ENCODE results near the gene BAIAP2. TPM values are rescaled to one million over a fixed set of nuclear protein-coding genes. Genes with fewer than 3 reads are reported as not detected.

The BAIAP2 gene
- total RNA-seq, 1 donor from 2014 or later = 51.4 TPM

DNA sequence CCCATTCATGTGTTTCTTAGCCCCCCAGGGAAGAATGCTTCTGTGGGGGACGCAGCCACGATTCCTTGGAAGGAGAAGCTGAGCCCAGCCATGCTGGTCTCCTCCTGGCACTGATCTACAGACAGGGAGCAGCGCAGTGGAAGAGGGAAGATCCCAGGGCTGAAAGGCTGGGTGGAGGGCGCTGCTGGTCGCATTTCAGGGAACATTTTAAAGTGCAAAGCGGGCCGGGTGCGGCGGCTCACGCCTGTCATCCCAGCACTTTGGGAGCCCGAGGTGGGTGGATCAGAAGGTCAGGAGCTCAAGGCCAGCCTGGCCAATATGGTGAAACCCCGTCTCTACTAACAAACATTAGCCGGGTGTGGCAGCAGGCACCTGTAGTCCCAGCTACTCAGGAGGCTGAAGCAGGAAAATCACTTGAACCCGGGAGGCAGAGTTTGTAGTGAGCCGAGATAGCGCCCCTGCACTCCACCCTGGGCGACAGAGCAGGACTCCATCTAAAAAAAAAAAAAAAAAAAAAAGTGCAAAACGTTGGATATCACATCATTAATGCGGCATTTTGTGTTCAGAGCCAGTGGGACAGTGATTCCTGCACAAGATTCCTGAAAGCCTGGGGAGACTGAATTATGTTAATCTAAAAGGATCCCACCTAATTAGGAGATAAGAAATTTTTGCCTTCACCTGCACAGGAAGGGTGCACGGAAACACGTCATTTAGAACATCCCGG, 43.9 kb upstream of the BAIAP2 start:
- H3K27ac ChIP-seq (ENCODE audit: low read depth, low read length) = no peak overlapping the region
- Mint-ChIP-seq H3K4me3 (ENCODE audit: unreplicated experiment) (peak overlapping the region; percentile 79), H3K27me3 (ENCODE audit: low read depth, unreplicated experiment) (no peaks in the 10 kb centered on the region), H3K9me3 (ENCODE audit: unreplicated experiment) (no peaks in the 10 kb centered on the region), H3K27ac (ENCODE audit: unreplicated experiment) (no peak overlapping the region), H3K4me1 (ENCODE audit: low read depth, unreplicated experiment) (peaks cover 3% of the 10 kb centered on the region), H3K36me3 (ENCODE audit: low read depth, unreplicated experiment) (peaks cover 6% of the 10 kb centered on the region)
- TF ChIP-seq, protein P1, sequence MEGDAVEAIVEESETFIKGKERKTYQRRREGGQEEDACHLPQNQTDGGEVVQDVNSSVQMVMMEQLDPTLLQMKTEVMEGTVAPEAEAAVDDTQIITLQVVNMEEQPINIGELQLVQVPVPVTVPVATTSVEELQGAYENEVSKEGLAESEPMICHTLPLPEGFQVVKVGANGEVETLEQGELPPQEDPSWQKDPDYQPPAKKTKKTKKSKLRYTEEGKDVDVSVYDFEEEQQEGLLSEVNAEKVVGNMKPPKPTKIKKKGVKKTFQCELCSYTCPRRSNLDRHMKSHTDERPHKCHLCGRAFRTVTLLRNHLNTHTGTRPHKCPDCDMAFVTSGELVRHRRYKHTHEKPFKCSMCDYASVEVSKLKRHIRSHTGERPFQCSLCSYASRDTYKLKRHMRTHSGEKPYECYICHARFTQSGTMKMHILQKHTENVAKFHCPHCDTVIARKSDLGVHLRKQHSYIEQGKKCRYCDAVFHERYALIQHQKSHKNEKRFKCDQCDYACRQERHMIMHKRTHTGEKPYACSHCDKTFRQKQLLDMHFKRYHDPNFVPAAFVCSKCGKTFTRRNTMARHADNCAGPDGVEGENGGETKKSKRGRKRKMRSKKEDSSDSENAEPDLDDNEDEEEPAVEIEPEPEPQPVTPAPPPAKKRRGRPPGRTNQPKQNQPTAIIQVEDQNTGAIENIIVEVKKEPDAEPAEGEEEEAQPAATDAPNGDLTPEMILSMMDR (IDR thresholded peaks at IDR 0.05; ENCODE audit: insufficient read depth, low read depth, low read length) = no peak
- TF ChIP-seq EZH2 (IDR thresholded peaks at IDR 0.05; ENCODE audit: insufficient read depth, low read length) = no peak
- peaks cover 21% of the 10 kb centered on the region for H3K79me2 ChIP-seq (ENCODE audit: insufficient read depth, low read length)
- H3K27me3 ChIP-seq (ENCODE audit: insufficient read depth, low read length) = no peaks in the 10 kb centered on the region
- peak overlapping the region; percentile 88 for H3K4me2 ChIP-seq (ENCODE audit: low read length)
- no peaks in the 10 kb centered on the region for H3K36me3 ChIP-seq (ENCODE audit: insufficient read depth, low read length)
- peak overlapping the region; percentile 76 for H3K4me3 ChIP-seq (ENCODE audit: insufficient read depth, low read depth, low read length)
- H3K4me1 ChIP-seq (ENCODE audit: insufficient read depth, low read length) = peaks cover 11% of the 10 kb centered on the region
- no peaks in the 10 kb centered on the region for H3K9me3 ChIP-seq (ENCODE audit: insufficient read depth, low read depth, low read length)
- H3K9ac ChIP-seq (ENCODE audit: low read length) = peak overlapping the region; percentile 86
- H4K20me1 ChIP-seq (ENCODE audit: insufficient read depth, low read length) = peaks cover 9% of the 10 kb centered on the region
- DNase-seq (ENCODE audit: low read depth) (no peak), FAIRE-seq (no peak)
- peak overlapping the region; percentile 91 for H2AFZ ChIP-seq (ENCODE audit: low read depth, low read length)

GRCh38 chr17:80991645-80992076, 43.3 kb upstream of the BAIAP2 start, which contains the start of gene CHMP6:
CHMP6 (plus strand) TSS chr17:80991841; CDS start chr17:80991919, 78 bp downstream.
- no peak for FAIRE-seq

More at GRCh38 chr17:80991645-80992076, 43.3 kb upstream of the BAIAP2 start, which contains the start of gene CHMP6:
- H3K4me3 ChIP-seq (ENCODE audit: insufficient read depth, low read depth, low read length) = peak within 1 kb of the TSS; percentile 76
- peaks cover 11% of the 10 kb centered on the region for H3K4me1 ChIP-seq (ENCODE audit: insufficient read depth, low read length)
- peaks cover 9% of the 10 kb centered on the region for H4K20me1 ChIP-seq (ENCODE audit: insufficient read depth, low read length)
- Mint-ChIP-seq H3K27ac (ENCODE audit: unreplicated experiment) (peak within 1 kb of the TSS; percentile 62), H3K27me3 (ENCODE audit: low read depth, unreplicated experiment) (no peaks in the 10 kb centered on the region), H3K4me1 (ENCODE audit: low read depth, unreplicated experiment) (peaks cover 3% of the 10 kb centered on the region), H3K9me3 (ENCODE audit: unreplicated experiment) (no peaks in the 10 kb centered on the region), H3K36me3 (ENCODE audit: low read depth, unreplicated experiment) (peaks cover 6% of the 10 kb centered on the region), H3K4me3 (ENCODE audit: unreplicated experiment) (peak within 1 kb of the TSS; percentile 80)
- DNase-seq (ENCODE audit: low read depth) = peak; percentile 66
- no peaks in the 10 kb centered on the region for H3K36me3 ChIP-seq (ENCODE audit: insufficient read depth, low read length)
- no peaks in the 10 kb centered on the region for H3K9me3 ChIP-seq (ENCODE audit: insufficient read depth, low read depth, low read length)
- H3K27ac ChIP-seq (ENCODE audit: low read depth, low read length) = no peak within 1 kb of the TSS
- peak within 1 kb of the TSS; percentile 86 for H3K9ac ChIP-seq (ENCODE audit: low read length)
- TF ChIP-seq EZH2 (IDR thresholded peaks at IDR 0.05; ENCODE audit: insufficient read depth, low read length) = no peak
- TF ChIP-seq, protein P1 (IDR thresholded peaks at IDR 0.05; ENCODE audit: insufficient read depth, low read depth, low read length) = no peak
- peak within 1 kb of the TSS; percentile 91 for H2AFZ ChIP-seq (ENCODE audit: low read depth, low read length)
- H3K4me2 ChIP-seq (ENCODE audit: low read length) = peak within 1 kb of the TSS; percentile 88
- peaks cover 21% of the 10 kb centered on the region for H3K79me2 ChIP-seq (ENCODE audit: insufficient read depth, low read length)
- no peaks in the 10 kb centered on the region for H3K27me3 ChIP-seq (ENCODE audit: insufficient read depth, low read length)
